Hepatocyte (in vitro differentiated cells): ENCODE results near the gene ASB1.

ENCODE experiments used
- EZH2 ChIP-seq: fragments of 200-600 bp; sonication (generic); IDR thresholded peaks from 2 replicates; pipeline ENCODE4 v1.6.1; 2016; ENCODE audit warnings: antibody characterized with exemption, mild to moderate bottlenecking, borderline replicate concordance
- EZH2phosphoT487 ChIP-seq: fragments of 200-600 bp; sonication (generic); IDR thresholded peaks from one replicate; pipeline ENCODE4 v1.6.1; 2018; ENCODE audit warnings: antibody characterized with exemption, mild to moderate bottlenecking, low read depth, moderate library complexity; ENCODE audit not compliant: unreplicated experiment, severe bottlenecking
- TF ChIP-seq, protein P1 (sequence below): fragments of 200-600 bp; sonication (generic); IDR thresholded peaks from 2 replicates; pipeline ENCODE4 v1.5.1; 2016; ENCODE audit warnings: antibody characterized with exemption, mild to moderate bottlenecking; ENCODE audit not compliant: poor library complexity

DNA sequence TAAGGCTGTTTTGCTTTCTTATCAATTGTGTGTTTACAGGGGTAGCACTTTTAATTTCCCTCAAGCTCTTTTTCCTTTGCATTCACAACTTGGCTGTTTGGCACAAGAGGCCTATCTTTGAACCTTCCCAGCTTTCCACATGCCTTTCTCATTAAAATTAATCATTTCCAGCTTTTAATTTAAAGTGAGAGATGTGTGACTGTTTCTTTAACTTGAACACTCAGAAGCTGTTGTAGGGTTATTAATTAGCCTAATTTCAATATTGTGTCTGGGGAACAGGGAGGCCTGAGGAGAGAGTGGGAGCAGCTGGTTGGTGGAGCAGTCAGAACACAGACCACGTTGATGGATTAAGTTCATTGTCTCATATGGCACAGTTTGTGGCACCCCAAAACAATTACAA, 4.7 kb downstream of the ASB1 start:
- TF ChIP-seq, protein P1, sequence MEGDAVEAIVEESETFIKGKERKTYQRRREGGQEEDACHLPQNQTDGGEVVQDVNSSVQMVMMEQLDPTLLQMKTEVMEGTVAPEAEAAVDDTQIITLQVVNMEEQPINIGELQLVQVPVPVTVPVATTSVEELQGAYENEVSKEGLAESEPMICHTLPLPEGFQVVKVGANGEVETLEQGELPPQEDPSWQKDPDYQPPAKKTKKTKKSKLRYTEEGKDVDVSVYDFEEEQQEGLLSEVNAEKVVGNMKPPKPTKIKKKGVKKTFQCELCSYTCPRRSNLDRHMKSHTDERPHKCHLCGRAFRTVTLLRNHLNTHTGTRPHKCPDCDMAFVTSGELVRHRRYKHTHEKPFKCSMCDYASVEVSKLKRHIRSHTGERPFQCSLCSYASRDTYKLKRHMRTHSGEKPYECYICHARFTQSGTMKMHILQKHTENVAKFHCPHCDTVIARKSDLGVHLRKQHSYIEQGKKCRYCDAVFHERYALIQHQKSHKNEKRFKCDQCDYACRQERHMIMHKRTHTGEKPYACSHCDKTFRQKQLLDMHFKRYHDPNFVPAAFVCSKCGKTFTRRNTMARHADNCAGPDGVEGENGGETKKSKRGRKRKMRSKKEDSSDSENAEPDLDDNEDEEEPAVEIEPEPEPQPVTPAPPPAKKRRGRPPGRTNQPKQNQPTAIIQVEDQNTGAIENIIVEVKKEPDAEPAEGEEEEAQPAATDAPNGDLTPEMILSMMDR, result no peak
- TF ChIP-seq EZH2phosphoT487 (no peak), EZH2 (no peak)
